NT2/D1 (cell line): ENCODE measurements around the gene FAM237A.

Source experiments
- DNase-seq: peaks from one replicate; pipeline ENCODE4 v3.0.0-alpha.2; 2011; ENCODE audit warnings: low read depth, low spot score
- H3K27me3 ChIP-seq: 2 replicates; pipeline ENCODE4 v1.6.0; 2011; ENCODE audit warnings: mild to moderate bottlenecking; ENCODE audit not compliant: insufficient read length, insufficient read depth
- H3K36me3 ChIP-seq: 2 replicates; pipeline ENCODE4 v1.6.1; 2011; ENCODE audit warnings: mild to moderate bottlenecking, low read length, mixed read lengths; ENCODE audit not compliant: insufficient read depth, insufficient read length
- H3K4me1 ChIP-seq: 2 replicates; pipeline ENCODE4 v1.5.1; 2011; ENCODE audit not compliant: insufficient read depth, insufficient read length
- H3K4me3 ChIP-seq: 2 replicates; pipeline ENCODE4 v1.5.1; 2011; ENCODE audit warnings: low read depth; ENCODE audit not compliant: insufficient read length
- H3K9ac ChIP-seq: 2 replicates; pipeline ENCODE4 v1.6.0; 2011; ENCODE audit warnings: low read depth; ENCODE audit not compliant: insufficient read length
- H3K9me3 ChIP-seq: 2 replicates; pipeline ENCODE4 v1.5.1; 2011; ENCODE audit warnings: mild to moderate bottlenecking, low read length; ENCODE audit not compliant: insufficient read depth
- SUZ12 ChIP-seq: IDR thresholded peaks from 2 replicates; pipeline ENCODE4 v1.6.1; 2011; ENCODE audit not compliant: insufficient read length, insufficient read depth; ENCODE audit errors: extremely low read depth
- YY1 ChIP-seq: IDR thresholded peaks from 2 replicates; pipeline ENCODE4 v1.6.1; 2011; ENCODE audit not compliant: insufficient read length, insufficient read depth
- ZNF274 ChIP-seq: IDR thresholded peaks from 2 replicates; pipeline ENCODE4 v1.6.1; 2011; ENCODE audit warnings: mild to moderate bottlenecking, low read depth, low read length

FAM237A gene

GRCh38 chr2:206642075-206643025 is at the start of gene FAM237A:
Gene FAM237A, plus strand, starts transcription at chr2:206642487. Its CDS starts 1,750 bp downstream, at chr2:206644237.
- Histone ChIP-seq H3K36me3 (no peaks in the 10 kb centered on the region), H3K4me3 (peak within 1 kb of the TSS; percentile 50), H3K9ac (peak within 1 kb of the TSS; percentile 47), H3K4me1 (no peaks in the 10 kb centered on the region), H3K27me3 (peaks cover 68% of the 10 kb centered on the region), H3K9me3 (no peaks in the 10 kb centered on the region)
- TF ChIP-seq SUZ12, result no peak
- no peak for TF ChIP-seq ZNF274
- TF ChIP-seq YY1, result no peak
- peak; percentile 78 for DNase-seq

DNA sequence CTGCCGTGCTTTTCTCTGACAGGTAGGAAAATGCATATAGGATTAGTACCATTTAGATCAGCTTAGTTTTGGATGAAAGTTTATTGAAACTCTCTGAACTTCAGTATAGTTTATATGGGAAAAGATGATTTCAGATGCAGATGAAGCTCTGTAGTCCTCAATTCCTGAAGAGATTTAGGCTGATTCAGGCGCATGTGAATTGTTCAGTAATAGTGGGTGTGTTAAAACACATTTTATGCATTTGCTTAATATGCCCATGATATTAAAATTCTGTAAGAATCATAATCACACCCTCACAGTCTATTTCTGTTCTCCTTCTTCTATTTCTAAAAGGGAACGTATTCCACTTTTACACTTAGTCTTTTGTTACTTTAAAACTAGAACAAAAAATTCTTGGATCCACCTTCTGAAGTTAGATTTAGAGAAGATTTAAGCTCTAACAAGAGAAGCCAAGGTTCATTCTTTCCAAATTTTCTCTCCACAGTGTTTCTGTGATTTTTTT is 44.5 kb upstream of the FAM237A start:
- no peak overlapping the region for H3K9ac ChIP-seq
- no peak for TF ChIP-seq ZNF274
- TF ChIP-seq YY1, result no peak
- TF ChIP-seq SUZ12, result no peak
- no peak for DNase-seq
- no peaks in the 10 kb centered on the region for H3K4me1 ChIP-seq
- peaks cover 3% of the 10 kb centered on the region for H3K36me3 ChIP-seq
- no peaks in the 10 kb centered on the region for H3K9me3 ChIP-seq
- H3K4me3 ChIP-seq, result no peak overlapping the region
- H3K27me3 ChIP-seq, result no peaks in the 10 kb centered on the region

GRCh38 chr2:206603243-206603642 is 39.0 kb upstream of the FAM237A start:
- Histone ChIP-seq H3K27me3 (no peaks in the 10 kb centered on the region), H3K4me1 (no peaks in the 10 kb centered on the region), H3K9ac (no peak overlapping the region), H3K36me3 (no peaks in the 10 kb centered on the region), H3K4me3 (no peak overlapping the region), H3K9me3 (no peaks in the 10 kb centered on the region)
- TF ChIP-seq YY1 (no peak), ZNF274 (no peak), SUZ12 (no peak)
- no peak for DNase-seq

DNA sequence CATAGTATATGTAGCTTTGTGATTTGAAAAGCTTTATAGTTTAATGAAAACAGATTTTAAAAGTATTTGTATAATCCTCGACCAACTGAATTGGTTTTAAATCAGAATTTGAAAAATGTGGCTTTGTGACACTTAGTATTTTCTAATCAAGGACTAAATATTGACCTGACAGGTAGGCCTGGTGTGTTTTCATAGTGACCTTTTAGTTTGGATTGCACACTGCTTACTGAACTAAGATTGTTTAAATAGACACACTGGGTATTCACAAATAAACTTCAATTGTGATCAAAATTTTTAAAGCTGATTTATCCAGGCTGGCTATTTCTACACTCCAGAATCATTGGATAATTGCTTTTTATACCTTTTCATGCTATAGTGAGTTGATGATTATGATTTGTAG is 31.8 kb upstream of the FAM237A start:
- DNase-seq, result no peak
- Histone ChIP-seq H3K9ac (no peak overlapping the region), H3K36me3 (no peaks in the 10 kb centered on the region), H3K9me3 (no peaks in the 10 kb centered on the region), H3K4me1 (peaks cover 4% of the 10 kb centered on the region), H3K4me3 (no peak overlapping the region), H3K27me3 (no peaks in the 10 kb centered on the region)
- no peak for TF ChIP-seq SUZ12
- TF ChIP-seq ZNF274, result no peak
- no peak for TF ChIP-seq YY1

GRCh38 chr2:206611191-206611590 is 31.1 kb upstream of the FAM237A start:
- TF ChIP-seq ZNF274 (no peak), SUZ12 (no peak), YY1 (no peak)
- peaks cover 4% of the 10 kb centered on the region for H3K4me1 ChIP-seq
- no peak for DNase-seq
- no peaks in the 10 kb centered on the region for H3K9me3 ChIP-seq
- no peaks in the 10 kb centered on the region for H3K36me3 ChIP-seq
- H3K9ac ChIP-seq, result no peak overlapping the region
- H3K27me3 ChIP-seq, result no peaks in the 10 kb centered on the region
- H3K4me3 ChIP-seq, result no peak overlapping the region

DNA sequence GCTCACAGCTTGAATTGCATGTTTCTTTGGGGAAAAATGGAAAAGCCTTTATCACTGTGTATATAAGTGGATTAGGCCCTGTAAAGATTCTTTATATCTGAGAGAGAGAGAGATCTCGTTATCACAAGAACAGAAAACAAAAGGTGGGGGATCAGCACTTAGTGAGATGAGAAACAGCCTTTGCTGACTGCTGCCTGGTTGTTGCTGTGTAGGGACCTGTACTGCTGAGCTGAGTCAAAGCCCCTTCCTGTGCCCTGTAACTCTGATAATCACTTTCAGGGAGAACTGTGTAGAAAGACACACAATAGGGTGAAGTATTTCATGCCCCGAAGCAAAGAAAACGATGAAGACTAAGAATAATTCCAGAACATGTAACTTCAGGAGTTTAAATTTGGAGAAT is 30.6 kb upstream of the FAM237A start:
- no peaks in the 10 kb centered on the region for H3K36me3 ChIP-seq
- no peak overlapping the region for H3K4me3 ChIP-seq
- H3K9ac ChIP-seq, result no peak overlapping the region
- TF ChIP-seq SUZ12 (no peak), YY1 (no peak), ZNF274 (no peak)
- H3K27me3 ChIP-seq, result no peaks in the 10 kb centered on the region
- H3K9me3 ChIP-seq, result no peaks in the 10 kb centered on the region
- peaks cover 4% of the 10 kb centered on the region for H3K4me1 ChIP-seq
- no peak for DNase-seq

GRCh38 chr2:206614811-206615210 is 27.5 kb upstream of the FAM237A start:
- no peak for TF ChIP-seq YY1
- no peak for TF ChIP-seq ZNF274
- TF ChIP-seq SUZ12, result no peak
- H3K9me3 ChIP-seq, result no peaks in the 10 kb centered on the region

More at GRCh38 chr2:206614811-206615210, 27.5 kb upstream of the FAM237A start:
- no peaks in the 10 kb centered on the region for H3K36me3 ChIP-seq
- H3K4me1 ChIP-seq, result peaks cover 4% of the 10 kb centered on the region
- H3K27me3 ChIP-seq, result no peaks in the 10 kb centered on the region
- H3K9ac ChIP-seq, result no peak overlapping the region
- no peak overlapping the region for H3K4me3 ChIP-seq
- DNase-seq, result no peak
